ENCODE results near the gene TMA16.

The TMA16 gene

GRCh38 chr4:163505374-163505773 is 10.9 kb downstream of the TMA16 start:
- TF ChIP-seq ZNF8 (CRISPR knock-in tag; IDR thresholded peaks at IDR 0.05) (no peak), ZFP30 (CRISPR knock-in tag; IDR thresholded peaks at IDR 0.05) (no peak), ARNTL (CRISPR knock-in tag; IDR thresholded peaks at IDR 0.05; ENCODE audit: borderline replicate concordance, low read depth) (no peak), ISL1 (CRISPR knock-in tag; IDR thresholded peaks at IDR 0.05) (no peak), ZC3H10 (CRISPR knock-in tag; IDR thresholded peaks at IDR 0.05) (no peak), GLIS3 (CRISPR knock-in tag; IDR thresholded peaks at IDR 0.05) (no peak), ZNF70 (CRISPR knock-in tag; IDR thresholded peaks at IDR 0.05) (no peak), OSR1 (CRISPR knock-in tag; IDR thresholded peaks at IDR 0.05) (no peak), PATZ1 (CRISPR knock-in tag; IDR thresholded peaks at IDR 0.05; ENCODE audit: borderline replicate concordance) (no peak), POU6F1 (CRISPR knock-in tag; IDR thresholded peaks at IDR 0.05; ENCODE audit: borderline replicate concordance, low read depth) (no peak), CSDC2 (CRISPR knock-in tag; IDR thresholded peaks at IDR 0.05) (no peak), CREB5 (CRISPR knock-in tag; IDR thresholded peaks at IDR 0.05; ENCODE audit: low read depth) (no peak), RARB (CRISPR knock-in tag; IDR thresholded peaks at IDR 0.05) (no peak), SNAI2 (CRISPR knock-in tag; IDR thresholded peaks at IDR 0.05) (no peak), PPARA (CRISPR knock-in tag; IDR thresholded peaks at IDR 0.05; ENCODE audit: borderline replicate concordance) (no peak), TOX (CRISPR knock-in tag; IDR thresholded peaks at IDR 0.05; ENCODE audit: borderline replicate concordance) (no peak)

GRCh38 chr4:163515198-163515597 is 20.7 kb downstream of the TMA16 start:
- ATAC-seq: no peak
- TF ChIP-seq GLIS3 (CRISPR knock-in tag; IDR thresholded peaks at IDR 0.05) (no peak), SNAI2 (CRISPR knock-in tag; IDR thresholded peaks at IDR 0.05) (no peak), RARB (CRISPR knock-in tag; IDR thresholded peaks at IDR 0.05) (no peak), ARNTL (CRISPR knock-in tag; IDR thresholded peaks at IDR 0.05; ENCODE audit: borderline replicate concordance, low read depth) (no peak), CSDC2 (CRISPR knock-in tag; IDR thresholded peaks at IDR 0.05) (no peak), TSHZ2 (CRISPR knock-in tag; IDR thresholded peaks at IDR 0.05) (no peak), TOX (CRISPR knock-in tag; IDR thresholded peaks at IDR 0.05; ENCODE audit: borderline replicate concordance) (no peak), BACH2 (CRISPR knock-in tag; IDR thresholded peaks at IDR 0.05; ENCODE audit: borderline replicate concordance) (no peak), CREB5 (CRISPR knock-in tag; IDR thresholded peaks at IDR 0.05; ENCODE audit: low read depth) (no peak), OSR1 (CRISPR knock-in tag; IDR thresholded peaks at IDR 0.05) (no peak), ESRRG (CRISPR knock-in tag; IDR thresholded peaks at IDR 0.05) (no peak)

More at GRCh38 chr4:163505374-163505773, 10.9 kb downstream of the TMA16 start:
- no peak for ATAC-seq

- no peak for ATAC-seq
- TF ChIP-seq ESRRG (CRISPR knock-in tag; IDR thresholded peaks at IDR 0.05) (no peak), RARB (CRISPR knock-in tag; IDR thresholded peaks at IDR 0.05) (no peak), ZNF8 (CRISPR knock-in tag; IDR thresholded peaks at IDR 0.05) (no peak), CREB5 (CRISPR knock-in tag; IDR thresholded peaks at IDR 0.05; ENCODE audit: low read depth) (no peak), ZNF70 (CRISPR knock-in tag; IDR thresholded peaks at IDR 0.05) (no peak), ZFP30 (CRISPR knock-in tag; IDR thresholded peaks at IDR 0.05) (no peak), ZNF565 (CRISPR knock-in tag; conservative IDR thresholded peaks at IDR 0.05; ENCODE audit: low read depth) (no peak), CSDC2 (CRISPR knock-in tag; IDR thresholded peaks at IDR 0.05) (no peak), OSR1 (CRISPR knock-in tag; IDR thresholded peaks at IDR 0.05) (no peak), ARNTL (CRISPR knock-in tag; IDR thresholded peaks at IDR 0.05; ENCODE audit: borderline replicate concordance, low read depth) (no peak), TSHZ2 (CRISPR knock-in tag; IDR thresholded peaks at IDR 0.05) (no peak), ZFP3 (CRISPR knock-in tag; IDR thresholded peaks at IDR 0.05) (no peak)
Observed at GRCh38 chr4:163523791-163524365, 29.4 kb downstream of the TMA16 start.

Data from SK-N-SH treated with all-trans-retinoic acid at 6 μM for 48 hours (cell line).